Kidney tubule cell (primary cell): ENCODE results near the gene PPP1R12A.
A peak's percentile ranks its signal among the peaks of the same experiment; 100 is the strongest.
"Not testable (repeated sequence)": the region's sequence is repeated elsewhere in the genome, so short reads cannot be mapped to it uniquely, and the experiment has no call there.

Experiments used
- DNase-seq: peaks from one replicate; pipeline ENCODE4 v3.0.0-alpha.2; 2018; ENCODE audit warnings: low spot score

The PPP1R12A gene

DNA sequence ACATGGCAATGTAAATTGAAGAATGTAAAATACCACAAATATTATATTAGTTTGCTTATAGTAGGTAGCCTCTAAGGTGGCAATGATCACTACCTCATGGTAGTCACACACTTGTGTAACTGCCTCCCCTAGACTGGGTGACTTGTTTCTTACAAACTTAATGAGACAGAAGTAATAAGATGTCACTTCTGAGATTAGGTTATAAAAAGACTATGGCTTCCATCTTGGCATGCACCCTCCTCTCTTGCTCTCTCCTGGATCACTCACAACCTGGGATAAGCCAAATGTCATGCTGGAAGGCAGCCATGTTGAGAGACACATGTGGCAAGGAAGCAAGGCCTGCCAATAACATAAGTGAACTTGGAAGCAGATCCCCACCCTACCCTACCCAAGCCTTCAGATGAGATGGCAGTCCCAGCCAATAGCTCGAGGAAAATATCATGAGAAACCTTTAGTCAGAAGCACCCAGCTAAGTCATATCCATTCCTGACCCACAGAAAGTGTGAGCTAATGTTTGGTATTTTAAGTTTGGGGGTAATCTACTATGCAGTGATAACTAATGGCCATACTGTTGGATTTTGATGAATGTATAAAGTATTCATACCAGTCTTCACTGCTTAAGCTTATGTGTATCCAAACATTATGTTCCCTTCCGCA lies 43.3 kb downstream of the PPP1R12A start:
- DNase-seq: no peak

- DNase-seq: peak; percentile 18
Measured at GRCh38 chr12:79887890-79888289, 47.0 kb downstream of the PPP1R12A start.

DNA sequence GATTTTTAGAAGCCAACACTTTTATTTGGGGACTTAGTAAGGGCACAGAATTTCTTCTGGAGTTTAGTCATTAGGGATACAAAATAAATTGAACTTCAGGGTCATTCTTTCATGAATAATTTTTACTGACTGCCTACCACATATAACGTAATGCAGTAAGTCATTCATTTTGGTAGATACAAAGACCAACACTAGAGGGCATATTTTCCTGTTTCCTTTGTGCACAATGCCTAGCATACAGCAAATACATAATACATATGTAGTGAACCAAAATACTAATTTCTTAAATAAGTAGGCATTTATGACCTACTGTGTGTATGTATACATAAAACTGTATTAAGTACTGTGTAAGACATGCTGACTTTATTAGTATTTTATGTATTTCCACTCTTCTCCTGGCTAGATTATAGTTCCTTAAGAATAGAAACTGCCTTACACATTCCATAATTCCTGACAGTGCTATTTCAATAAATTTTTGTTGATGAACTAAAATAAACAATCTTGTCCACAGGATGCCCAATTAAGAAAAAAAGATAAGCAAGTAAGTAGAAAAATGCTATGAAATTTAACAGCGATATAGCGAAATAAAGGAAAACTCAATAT lies 47.9 kb downstream of the PPP1R12A start:
- DNase-seq: peak; percentile 53

DNA sequence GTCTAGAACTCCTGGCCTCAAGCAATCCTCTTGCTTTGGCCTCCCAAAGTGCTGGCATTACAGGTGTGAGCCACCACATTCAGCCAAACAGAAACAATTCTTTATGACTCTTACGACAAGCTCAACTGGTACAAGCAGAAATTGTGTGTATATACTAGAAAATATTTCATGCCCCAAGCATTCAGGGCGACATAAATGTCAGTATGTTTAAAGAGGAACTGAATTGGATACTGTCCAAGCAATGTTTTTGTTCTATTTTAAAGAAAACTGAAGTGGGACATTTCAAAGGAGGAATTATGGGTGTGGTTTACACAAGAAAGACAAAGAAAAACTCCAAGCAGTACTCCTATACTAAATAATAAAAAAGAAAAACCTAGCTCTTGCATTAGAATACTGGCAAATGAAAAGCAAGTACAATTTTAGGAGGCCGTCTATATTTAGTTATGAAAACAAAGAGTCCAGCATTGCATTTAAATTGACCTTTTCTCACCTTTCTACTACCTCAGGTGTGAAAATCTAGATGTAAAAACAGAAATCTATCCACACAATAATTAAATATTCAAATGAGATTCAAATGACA lies 48.9 kb downstream of the PPP1R12A start:
- no peak for DNase-seq

DNA sequence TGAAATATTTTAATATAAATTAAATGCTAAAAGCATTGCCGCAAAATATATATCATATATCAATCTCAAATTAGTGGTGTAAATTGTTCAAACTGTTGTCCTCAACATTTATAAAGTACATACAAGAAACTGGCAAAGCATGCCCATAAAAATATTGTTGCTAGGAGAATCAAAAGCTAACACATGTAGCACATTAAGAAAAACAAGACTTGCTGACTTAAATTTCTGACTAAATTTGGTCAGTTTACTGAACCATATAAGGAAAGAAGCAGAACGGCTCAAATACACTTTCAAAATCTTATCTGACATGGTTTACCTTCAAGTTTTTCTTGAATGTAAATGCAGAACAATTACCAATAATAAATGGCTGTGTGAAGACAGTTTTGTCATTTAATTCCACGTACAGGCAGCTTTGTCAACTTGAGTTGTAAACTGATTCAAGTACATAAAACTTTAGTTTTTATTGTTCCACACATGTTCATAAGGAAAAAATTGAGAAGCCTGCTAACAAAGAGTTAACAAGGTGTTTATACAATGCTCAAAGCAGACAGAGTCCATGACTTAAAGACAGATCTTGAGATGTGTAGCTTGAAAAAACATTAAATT lies 50.4 kb downstream of the PPP1R12A start:
- DNase-seq: no peak

DNA sequence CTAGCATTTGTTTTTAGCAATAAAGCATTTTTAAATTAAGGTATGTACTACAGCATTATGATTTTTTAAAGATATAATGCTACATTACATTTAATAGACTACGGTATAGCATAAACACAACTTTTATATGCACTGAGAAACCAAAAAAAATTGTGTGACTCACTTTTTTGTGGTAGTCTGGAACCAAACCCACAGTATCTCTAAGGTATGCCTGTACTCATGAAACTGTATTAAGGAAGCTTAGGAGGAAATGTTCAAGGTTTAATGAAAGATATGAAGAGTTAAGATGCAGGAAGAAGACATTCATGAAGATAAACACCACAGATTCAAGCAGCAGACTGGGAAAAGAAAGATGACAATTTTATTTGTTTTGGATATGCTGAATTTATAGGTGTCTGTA lies 51.7 kb downstream of the PPP1R12A start:
- peak; percentile 65 for DNase-seq

GRCh38 chr12:79881351-79881750 lies 53.5 kb downstream of the PPP1R12A start:
- DNase-seq: peak; percentile 38

DNA sequence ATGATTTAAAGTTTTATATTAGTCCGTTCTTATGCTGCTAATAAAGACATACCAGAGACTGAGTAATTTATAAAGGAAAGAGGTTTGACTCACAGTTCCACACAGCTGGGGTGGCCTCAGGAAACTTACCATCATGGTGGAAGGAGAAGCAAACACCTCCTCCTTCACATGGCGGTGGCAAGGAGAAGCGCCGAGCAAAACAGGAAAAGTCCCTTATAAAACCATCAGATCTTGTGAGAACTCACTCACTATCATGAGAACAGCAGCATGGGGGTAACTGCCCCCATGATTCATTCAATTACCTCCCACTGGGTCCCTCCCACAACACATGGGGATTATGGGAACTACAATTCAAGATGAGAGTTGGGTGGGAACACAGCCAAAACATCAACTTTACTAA lies 56.4 kb downstream of the PPP1R12A start:
- not testable (repeated sequence) for DNase-seq

DNA sequence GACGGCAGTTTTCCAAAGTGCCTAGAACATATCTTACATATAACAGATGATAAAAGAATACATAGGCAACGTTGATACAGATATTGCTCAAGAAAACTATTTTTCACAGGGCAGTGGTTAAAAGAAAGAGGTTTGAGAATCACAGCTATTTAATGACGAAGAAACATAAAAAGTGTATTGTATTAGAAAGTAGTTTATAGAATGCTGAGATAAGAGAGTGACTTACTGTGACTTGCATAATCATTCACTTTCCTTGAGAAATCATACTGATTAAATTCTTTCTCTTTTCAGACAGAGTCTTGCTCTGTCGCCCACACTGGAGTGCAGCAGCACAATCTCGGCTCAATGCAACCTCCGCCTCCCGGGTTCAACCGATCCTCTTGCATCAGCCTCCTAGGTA lies 57.7 kb downstream of the PPP1R12A start:
- DNase-seq: no peak

DNA sequence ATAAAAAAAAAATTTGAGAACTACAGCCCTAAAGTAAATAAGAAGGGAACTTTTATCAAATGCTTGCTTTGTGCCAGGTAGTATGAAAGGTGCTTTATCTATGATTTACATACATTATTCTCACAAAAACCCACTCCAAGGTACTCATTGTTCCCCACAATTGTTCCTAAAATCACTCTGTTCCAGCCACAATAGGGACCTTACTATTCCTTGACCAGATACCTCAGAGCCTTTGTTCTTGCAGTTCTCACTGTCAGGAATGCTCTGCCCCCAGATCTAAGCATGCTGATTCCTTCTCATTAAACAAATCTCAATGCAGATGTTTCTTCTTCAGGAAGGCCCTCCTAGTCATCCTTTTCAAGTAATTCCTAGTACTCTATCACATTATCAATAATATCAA lies 60.2 kb downstream of the PPP1R12A start:
- no peak for DNase-seq

GRCh38 chr12:79873201-79873600 lies 61.7 kb downstream of the PPP1R12A start:
- no peak for DNase-seq

DNA sequence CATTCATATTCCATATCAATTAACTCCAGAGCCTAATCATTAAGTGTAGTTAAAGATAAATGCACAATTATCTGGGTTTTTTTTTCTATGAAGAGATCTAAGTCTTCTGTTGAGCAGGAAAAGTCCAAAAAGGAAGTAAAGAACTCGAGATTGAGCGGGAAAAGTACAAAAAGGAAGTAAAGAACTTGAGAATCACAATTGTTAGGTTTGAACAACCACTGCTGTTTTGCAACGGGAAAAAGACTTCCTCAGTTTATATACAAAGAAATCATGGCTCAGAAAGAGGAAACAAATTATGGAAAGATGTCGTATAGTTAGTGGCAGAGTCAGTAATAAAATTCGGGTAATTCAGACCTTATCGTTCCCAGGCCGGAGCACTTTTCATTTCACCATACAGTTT lies 63.3 kb downstream of the PPP1R12A start:
- no peak for DNase-seq

DNA sequence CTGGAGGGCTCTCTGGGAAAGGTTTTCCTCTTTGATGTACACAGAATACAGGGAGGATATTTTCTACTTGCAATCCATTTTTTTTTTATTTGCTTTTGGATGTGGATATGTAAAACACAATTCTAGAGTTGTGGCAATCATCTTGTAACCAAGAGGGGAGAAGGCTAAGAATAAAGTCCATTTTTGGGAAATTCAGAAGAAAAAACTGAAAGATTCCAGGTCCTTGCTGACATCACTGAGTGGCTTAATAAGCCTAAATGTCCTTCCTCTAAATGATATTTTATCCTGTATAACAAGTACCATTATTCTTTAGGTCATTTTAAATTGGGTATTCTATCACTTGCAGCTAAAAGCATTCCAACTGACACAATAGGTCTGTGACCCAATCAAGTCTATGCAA lies 64.0 kb downstream of the PPP1R12A start:
- no peak for DNase-seq

GRCh38 chr12:79859646-79860045 lies 75.3 kb downstream of the PPP1R12A start:
- no peak for DNase-seq

GRCh38 chr12:79858518-79858917 lies 76.4 kb downstream of the PPP1R12A start:
- no peak for DNase-seq

GRCh38 chr12:79857675-79858074 lies 77.2 kb downstream of the PPP1R12A start:
- DNase-seq: no peak

GRCh38 chr12:79850610-79851299 lies 84.1 kb downstream of the PPP1R12A start:
- no peak for DNase-seq

- DNase-seq: no peak
Measured at GRCh38 chr12:79848339-79848738, 86.6 kb downstream of the PPP1R12A start.

GRCh38 chr12:79847417-79847816 lies 87.5 kb downstream of the PPP1R12A start:
- DNase-seq: no peak

- DNase-seq: peak; percentile 91
Measured at GRCh38 chr12:79844693-79845092, 90.2 kb downstream of the PPP1R12A start.

GRCh38 chr12:79843978-79844377 lies 90.9 kb downstream of the PPP1R12A start:
- DNase-seq: no peak

DNA sequence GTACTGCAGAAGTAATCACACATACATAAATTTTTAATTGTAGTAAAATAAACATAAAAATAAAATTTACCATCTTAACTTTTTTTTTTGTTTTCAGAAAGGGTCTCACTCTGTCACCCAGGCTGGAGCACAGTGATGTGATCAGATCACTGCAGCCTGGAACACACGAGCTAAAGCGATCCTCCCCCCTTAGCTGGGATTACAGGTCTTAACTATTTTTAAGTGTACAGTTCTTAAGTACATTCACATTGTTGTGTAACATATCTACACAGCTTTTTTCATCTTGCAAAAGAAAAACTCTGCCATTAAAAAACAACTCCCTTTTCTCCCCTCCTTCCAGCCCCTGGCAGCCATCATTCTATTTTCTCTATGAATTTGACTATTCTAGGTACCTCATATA lies 92.3 kb downstream of the PPP1R12A start:
- DNase-seq: no peak

DNA sequence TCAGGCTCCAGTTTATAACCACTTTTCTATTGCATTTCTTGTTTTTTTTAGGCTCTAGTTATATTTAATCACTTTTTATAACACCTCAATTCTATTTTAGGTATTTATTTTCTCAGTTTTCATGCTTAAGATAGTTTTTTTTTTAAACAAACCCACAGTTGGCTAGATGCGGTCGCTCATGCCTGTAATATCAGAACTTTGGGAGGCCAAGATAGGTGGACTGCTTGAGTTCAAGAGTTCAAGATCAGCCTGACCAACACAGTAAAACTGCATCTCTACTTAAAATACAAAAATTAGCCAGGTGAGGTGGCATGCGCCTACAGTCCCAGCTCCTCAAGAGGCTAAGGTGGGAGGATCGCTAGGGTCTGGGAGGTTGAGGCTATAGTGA lies 93.0 kb downstream of the PPP1R12A start:
- no peak for DNase-seq
